Measurements from ENCODE around the gene MSI2. TPM values are rescaled to one million over a fixed set of nuclear protein-coding genes. Genes with fewer than 3 reads are reported as not detected.
A peak's percentile ranks its signal among the peaks of the same experiment; 100 is the strongest.

The MSI2 gene
- total RNA-seq, 1 experiment from 2014 or later = 29.4 TPM

DNA sequence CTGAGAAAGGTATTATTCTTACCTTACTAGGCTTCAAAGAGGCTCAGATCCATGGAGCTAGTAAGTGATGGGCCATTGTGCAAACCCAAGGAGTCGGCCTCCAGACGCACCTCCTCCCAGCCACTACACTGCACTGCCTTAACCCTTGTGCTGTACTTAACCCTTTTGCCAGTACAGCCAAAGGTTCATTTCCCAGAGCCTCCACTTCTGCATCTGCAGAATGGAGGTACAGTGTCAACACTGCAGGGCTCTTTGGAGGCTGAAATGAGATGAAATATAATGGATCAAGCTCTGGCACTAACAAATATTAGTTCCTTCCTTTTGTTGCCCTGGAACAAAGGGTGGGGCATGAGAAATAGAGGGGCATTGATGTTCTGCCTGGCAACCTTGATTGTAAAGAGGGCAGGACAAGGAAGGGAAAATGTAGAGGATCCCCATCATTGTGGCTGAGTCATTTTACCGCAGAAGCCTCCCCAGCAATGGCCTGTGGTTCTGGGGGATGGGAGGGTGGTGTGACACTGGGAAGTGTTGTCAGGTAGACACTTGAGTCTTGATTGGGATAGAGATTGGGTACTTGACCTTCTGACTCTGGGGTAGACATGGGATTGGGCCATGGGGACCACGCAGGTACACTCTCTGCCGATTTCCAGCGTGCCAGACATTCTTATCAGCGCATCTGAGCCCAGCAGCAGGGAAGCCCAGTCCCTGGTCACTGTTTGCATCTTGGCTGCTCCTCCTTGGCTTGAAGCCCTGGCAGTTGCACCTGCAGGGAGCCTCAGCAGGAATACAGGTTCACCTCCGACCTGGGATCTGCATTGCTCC, 84.0 kb downstream of the MSI2 start:
- DNase-seq (ENCODE audit: low read depth) = no peak

DNA sequence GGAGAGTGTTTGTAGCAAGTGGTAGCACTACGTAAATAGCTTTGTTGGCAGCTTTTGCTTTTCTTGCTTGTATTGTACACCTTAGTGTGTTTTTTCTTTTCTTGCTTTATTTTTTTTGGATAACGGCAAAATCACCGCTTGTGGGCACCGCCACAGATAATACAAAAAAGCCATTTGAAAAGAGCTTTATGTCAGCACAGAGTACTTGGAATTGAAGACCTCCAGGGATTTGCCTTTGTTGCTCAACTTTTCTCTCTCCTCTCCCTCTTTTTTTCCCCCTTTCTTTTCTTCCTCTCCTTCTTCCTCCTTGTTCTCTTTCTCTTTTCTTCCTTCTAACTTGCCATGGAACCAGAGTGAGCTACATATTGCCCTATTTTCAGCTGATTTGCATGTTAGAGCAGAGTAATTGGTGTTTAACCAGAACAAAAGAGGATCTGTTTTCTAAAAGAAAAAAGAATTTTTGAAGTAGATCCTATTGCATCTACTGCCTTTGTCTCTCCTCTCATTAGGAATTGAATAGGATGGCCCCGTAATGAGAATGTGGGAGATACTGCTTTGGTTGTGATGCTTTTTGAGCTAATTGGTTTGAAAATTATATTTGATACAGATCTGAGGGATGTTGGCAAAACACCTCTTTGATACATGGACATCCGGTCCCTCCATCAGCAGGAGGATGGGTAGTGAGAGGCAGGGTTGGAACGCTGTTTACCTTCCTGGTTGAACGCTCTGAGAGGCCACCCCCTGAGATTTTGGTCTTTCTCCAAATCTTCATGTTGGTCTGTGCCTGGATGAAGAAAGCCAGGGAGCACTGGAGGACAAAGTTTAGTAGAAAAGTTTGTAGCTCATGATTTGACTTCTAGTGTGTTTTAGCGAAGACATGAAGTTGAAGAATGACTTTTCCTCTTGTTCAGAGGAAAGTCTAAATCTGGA, 85.6 kb downstream of the MSI2 start:
- no peak for DNase-seq (ENCODE audit: low read depth)

- no peak for DNase-seq (ENCODE audit: low read depth)
Observed at GRCh38 chr17:57342963-57343589, 86.8 kb downstream of the MSI2 start.

DNA sequence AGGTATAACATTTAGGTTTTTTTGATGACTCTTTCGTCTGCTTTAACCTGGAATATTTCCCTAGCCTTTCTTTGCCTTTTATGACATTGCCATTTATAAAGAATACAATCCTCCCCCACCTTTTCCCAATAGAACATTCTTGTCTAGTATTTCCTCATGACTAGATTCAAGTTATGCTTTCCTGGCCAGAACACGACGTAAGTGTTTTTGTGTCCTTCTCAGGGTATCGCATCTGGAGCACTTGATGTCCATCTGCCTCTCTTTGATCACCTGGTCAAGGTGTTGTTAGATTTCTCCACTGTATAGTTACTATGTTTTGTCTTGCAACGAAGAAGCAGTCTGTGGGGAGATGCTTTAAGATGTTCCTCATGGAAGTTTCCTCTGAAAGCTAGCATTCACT, 87.4 kb downstream of the MSI2 start:
- DNase-seq (ENCODE audit: low read depth) = no peak

GRCh38 chr17:57344261-57344660, 87.9 kb downstream of the MSI2 start:
- DNase-seq (ENCODE audit: low read depth) = no peak

DNA sequence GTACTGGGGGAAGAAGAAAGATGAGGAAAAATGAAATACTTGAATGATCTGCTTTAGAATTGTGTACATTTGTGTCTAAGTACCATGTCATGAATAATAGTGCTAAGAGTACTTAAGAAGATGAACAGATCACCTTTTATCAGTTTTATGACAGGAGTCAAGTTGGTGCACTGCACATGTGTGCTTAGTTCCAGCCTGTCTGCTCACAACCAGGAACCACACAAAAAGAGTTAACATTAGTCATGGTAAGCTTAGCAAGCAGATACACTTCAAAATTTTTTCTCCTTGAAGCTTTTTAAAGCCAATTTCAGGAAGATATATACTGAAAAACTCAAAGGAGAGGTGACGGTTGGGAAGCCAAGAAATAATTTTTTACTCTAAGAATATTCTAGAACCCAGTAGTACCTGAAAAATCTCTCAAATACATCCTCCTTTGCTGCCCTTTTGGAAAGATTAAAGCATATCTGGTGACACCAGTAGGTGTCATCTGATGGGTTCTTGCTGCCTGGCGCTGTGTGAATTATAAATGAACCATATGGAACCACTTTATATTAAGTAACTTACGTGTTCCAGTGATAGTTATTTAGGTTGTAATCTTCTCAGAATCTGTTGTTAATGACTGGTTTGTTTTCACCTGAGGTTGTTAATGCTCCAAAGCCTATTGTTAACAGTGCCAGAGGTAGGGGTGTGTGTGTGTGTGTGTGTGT, 93.4 kb downstream of the MSI2 start:
- no peak for DNase-seq (ENCODE audit: low read depth)

DNA sequence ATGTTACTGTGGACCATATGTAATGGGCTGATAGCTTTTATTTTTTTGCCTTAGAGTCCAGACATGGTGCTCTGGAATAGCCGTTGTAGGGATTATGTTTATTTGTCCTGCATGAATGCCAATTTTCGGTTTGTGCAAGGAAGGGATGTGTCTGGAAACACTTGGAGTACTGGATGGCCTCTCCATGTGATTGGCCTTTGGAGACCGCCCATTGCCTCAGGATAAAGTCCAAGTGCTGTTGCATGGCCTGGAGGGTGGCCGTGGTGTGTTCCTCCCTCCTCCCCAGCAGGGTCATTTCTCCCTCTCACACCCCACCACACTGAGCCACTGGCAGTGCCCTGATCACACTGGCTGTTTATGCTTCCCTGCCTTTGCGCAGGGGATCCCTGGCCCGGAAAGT, 93.9 kb downstream of the MSI2 start:
- DNase-seq (ENCODE audit: low read depth) = no peak

DNA sequence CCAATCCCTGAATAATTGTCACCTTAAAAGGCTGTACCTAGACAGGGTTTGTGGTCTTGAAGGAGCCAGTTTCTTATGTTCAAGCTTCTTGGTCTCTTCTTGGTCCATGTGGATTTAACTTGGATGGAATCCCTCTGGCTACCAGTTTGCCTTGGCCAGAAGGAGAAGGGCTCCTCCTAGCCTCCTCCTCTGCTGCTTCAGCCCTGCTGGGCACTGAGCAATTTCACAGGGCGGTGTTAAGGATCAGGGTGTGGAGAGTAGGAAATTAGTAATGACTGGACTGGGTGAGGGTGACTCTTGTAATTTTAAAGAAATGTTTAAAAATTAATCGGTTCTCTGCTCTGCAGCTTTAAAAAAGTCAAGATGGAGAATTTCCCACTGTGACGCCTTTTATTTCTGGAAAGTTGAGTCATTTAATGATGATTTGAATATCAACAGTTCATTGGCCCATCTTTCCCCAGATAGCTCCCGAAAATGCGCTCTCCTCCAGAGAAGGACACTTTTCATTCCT, 96.4 kb downstream of the MSI2 start:
- DNase-seq (ENCODE audit: low read depth) = no peak

DNA sequence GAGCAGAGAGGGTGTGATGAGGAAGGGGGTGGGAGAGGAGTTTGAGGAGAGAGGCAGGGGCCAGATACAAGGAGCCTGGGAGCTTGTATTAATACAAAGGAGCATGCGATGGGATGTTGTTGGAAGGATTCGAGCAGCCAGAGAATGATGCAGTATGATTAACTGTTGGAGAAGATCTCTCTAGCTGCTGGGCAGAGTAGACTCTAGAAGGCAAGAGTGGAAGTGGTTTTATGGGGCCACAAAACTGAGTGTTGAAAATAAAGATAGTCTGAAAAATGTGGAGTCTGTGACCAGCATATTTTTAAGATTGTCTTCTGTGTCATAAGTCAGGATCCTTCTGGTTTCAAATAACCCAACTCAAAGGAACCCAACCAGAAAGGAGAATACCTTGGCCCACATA, 98.3 kb downstream of the MSI2 start:
- DNase-seq (ENCODE audit: low read depth) = no peak

DNA sequence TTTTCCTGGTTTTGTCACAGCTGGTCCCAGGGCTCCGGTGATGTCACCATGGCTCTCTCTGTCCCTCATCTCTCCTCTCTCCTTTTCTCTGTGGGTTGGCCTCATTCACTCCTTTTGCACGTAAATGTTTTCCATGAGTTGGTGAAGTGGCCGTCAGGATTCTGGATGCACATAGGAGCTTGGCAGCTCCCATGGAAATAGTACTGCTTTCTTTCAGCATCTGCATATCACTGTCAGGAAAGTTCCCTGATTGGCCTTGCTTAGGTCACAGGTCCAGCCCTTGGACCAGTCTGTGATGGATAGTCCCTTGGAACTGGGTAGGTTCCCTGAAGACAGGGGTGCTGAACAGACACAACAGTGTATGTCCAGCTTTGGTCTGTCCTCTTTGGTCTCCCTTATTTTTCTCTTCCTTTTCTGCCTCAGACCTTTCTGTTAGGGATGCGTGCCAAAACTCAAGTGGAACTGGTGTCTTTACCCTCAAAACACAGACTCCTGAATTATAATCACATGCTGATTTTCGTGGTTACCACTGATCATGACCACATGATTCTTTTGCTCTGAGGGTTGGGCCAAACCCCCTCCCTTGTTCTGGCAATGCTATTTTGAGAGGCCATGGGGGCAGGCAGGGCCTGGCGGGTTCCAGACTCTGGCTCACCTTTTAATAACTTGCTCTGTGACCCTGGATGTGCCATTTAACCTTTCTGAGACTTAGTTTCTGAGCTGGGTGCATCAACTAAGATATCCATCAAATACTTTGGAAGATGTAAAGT, 99.0 kb downstream of the MSI2 start:
- peak; percentile 14 for DNase-seq (ENCODE audit: low read depth)

GRCh38 chr17:57356153-57356718, 99.9 kb downstream of the MSI2 start:
- no peak for DNase-seq (ENCODE audit: low read depth)

DNA sequence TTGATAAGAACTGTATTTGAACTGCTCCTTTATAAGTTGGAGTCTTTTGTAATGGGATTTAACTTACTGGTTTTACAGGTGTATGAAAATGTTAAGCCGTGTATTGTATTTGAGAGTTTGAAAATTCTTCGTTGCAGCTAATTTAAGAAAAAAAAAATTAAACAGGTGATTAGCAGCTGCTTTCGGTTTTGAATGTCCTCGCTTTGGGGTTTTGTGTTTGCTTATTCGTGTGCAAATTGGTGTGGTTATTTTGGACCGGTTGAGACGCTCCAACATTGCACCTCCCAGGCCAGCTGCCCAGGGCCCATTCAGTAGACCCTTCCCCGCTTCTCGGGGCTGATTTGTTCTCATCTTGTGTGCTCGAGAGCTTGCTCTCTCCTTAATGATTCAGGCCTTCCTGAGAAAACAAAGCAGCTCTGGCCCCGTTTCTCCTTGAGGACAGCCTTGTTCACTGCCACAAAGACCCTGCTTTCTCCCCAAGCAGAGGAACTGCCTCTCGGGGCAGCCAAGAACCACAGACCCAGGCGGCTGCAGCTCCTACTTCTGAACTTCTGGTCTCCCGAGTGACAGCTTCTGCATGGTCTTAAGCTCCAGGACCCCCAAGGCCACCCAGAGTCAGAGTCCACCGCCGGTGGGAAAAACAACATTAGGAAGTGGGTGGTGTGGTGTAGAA, 100.5 kb downstream of the MSI2 start:
- no peak for DNase-seq (ENCODE audit: low read depth)

- no peak for DNase-seq (ENCODE audit: low read depth)
Observed at GRCh38 chr17:57357392-57357784, 101.1 kb downstream of the MSI2 start.

DNA sequence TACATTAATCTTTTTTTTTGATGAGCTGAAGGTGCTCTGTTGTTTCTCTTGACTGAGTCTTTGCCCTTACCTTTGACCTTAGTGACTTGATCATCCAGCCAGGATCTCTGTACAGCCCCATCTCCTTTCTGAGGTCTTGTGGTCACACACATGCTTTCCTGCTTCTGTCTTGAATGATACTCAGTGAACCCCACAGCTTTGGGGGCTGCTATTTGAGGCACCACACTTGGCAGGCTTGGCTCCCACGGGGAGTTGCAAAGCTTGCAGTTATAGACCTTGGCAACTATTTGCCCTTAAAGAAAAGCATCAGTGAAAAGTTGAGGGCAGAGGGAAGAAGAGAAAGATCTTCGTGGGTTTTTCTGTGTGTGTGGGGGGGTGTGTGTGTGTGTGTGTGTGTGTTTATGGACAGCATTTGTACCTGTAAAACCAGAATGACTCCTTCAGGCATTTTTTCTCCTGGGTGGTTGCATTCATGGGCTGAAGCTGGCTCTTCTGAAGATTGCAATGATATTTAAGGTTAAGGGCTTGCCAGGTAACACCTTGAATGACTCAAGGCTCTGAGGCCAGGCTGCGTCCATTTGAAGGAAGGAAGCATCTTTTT, 101.6 kb downstream of the MSI2 start:
- no peak for DNase-seq (ENCODE audit: low read depth)

GRCh38 chr17:57360266-57360665, 103.9 kb downstream of the MSI2 start:
- no peak for DNase-seq (ENCODE audit: low read depth)

DNA sequence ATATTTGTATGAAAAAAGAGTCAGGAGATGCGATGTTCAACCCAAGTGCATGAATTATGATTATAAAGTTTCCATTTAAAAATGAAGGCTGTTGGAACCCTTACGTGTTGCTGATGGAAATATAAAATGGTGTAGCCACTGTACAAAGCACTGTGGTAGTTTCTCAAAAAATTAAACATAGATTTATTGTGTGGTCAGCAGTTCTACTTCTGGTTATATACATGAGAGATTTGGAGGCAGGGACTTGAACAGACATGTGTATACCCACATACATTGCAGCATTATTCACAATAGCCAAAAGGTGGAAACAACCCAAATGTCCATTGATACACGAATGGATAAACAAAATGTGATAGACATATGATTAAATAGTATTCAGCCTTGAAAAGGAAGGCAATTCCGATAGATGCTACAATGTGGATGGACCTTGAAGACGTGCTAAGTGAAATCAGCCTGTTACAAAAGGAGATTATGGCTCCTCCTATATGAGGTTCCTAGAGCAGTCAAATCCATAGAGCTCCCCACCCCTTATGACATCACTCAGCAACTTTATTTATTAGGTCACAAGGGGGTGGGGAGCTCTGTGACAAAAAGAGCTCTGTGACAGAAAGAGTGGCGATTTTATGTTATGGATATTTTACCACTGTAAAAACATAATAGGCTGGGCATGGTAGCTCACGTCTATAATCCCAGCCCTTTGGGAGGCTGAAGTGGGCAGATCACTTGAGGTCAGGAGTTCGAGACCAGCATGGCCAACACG, 106.7 kb downstream of the MSI2 start:
- no peak for DNase-seq (ENCODE audit: low read depth)

DNA sequence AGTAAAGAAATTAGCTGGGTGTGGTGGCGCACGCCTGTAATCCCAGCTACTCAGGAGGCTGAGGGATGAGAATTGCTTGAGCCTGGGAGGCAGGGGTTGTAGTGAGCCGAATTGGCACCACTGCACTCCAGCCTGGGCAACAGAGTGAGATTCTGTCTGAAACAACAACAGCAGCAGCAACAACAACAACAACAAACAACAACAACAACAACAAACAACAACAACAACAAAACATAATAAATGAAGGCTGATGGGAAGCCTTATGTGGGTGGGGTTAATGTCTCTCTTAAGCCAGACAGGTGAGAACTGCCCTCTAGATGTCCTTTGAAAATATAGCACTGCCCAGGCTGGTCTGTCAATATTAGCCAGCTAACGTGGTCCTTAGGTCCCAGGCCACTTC, 107.3 kb downstream of the MSI2 start:
- no peak for DNase-seq (ENCODE audit: low read depth)

DNA sequence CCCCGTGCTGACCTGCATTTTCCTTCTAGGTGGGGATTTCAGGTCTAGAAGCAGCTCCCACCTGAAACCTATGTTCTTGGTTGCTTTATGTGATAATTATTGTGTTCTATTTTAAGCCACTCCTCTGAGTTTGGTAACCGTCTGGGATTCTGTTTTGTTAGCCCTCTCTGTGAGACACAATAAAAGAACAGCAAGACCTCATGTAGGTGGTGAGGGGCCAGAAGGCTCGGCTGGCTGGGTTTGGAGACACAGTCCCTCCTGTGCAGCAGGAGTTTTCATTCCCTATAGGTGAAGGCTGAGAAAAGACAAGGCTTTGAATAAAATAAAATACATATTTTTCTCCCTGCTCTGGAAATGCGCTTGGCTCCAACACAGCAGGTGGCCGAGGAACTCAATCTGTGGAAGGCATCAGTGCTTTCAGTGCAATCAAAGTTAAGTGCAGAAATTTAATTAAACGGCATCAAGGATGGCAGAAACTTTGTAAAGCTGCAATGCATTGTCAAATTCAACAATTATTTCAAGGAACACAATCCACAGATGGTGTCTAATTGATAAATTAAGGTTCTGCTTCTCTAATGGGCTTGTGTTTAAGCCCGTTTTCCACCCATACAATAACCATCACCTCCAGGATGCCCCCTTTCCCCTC, 107.8 kb downstream of the MSI2 start:
- no peak for DNase-seq (ENCODE audit: low read depth)

All from RPMI7951 (cell line).